NOMO-1 treated with DMSO at 0.1 percent for 48 hours (cell line): ENCODE measurements around the gene DHX35.

Experiments
- DNase-seq: peaks from one replicate; lab custom pipeline; 2025; ENCODE audit not compliant: unreplicated experiment; lab: John Stamatoyannopoulos, UW

DHX35 gene

DNA sequence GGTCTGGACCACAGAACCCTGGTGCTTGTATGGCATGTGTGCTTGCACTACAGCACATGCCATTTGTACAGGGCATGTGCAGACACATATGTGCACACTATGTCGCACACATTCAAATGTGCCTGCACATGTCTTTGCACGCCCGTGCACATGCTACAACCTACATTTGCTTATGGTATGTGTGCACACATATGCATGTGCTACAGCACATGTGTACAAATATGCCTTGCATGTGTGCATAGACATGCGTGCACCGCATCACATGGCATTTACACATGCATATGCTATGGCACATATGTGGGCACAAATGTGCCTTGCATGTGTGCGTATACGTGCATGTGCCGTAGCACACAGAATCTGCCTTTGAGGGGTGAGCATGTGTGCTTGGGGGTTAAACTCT is 90.5 kb downstream of the DHX35 start:
- DNase-seq: no peak

DNA sequence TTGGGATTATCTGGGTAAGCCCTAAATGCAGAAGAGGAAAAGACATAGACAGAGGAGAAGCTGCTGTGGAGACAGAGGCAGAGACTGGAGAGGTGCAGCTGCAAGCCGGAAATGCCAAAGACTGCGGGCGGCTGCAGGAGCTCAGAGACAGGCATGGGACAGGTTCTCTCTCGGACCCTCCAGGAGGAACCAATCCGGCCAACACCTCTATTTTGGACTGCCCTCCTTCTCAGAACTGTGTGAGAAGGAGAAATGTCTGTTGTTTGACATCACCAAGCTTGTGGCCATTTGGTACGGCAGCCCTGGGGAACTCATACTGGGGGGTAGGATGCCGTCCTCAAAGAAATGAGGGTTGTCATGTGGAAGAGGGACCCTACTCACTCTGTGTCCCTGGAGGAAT is 95.0 kb downstream of the DHX35 start:
- DNase-seq: no peak

DNA sequence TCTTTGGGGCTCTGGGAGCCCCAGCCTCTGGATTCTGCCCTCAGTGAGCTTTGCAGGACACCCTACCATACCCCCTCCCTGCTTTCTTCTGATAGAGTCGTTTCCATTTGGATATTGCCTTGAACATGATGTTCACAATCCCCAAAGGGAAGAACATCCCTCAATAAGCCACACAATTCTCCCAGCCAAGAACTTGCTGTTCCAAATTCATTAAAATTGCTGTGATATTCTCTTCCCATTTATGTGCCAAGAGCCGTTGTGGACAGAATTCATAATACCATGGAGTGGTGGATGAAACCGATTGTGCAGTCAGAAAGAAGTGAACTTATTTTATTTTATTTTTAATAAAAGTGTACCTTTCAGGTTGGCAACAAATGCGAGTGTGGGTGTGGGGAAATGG is 95.8 kb downstream of the DHX35 start:
- DNase-seq: no peak

DNA sequence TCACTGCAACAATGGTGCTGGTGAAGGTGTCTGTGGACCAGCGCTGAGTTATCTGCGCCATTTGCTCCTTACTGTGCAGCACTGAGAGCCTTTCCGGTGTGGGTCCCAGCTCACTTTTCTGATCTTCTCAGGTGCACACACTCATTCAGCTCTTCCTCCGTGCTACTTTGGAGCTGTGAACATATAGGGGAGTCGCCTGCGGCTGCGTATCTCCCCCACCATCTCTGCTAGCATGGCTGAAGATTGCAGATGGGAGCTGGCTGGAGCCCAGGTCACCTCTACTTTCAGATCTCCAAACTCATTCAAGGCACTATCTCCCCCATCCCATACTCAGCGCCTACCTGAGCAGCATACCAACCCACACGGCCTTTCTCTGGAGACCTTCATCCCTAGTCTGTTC is 96.9 kb downstream of the DHX35 start:
- no peak for DNase-seq

DNA sequence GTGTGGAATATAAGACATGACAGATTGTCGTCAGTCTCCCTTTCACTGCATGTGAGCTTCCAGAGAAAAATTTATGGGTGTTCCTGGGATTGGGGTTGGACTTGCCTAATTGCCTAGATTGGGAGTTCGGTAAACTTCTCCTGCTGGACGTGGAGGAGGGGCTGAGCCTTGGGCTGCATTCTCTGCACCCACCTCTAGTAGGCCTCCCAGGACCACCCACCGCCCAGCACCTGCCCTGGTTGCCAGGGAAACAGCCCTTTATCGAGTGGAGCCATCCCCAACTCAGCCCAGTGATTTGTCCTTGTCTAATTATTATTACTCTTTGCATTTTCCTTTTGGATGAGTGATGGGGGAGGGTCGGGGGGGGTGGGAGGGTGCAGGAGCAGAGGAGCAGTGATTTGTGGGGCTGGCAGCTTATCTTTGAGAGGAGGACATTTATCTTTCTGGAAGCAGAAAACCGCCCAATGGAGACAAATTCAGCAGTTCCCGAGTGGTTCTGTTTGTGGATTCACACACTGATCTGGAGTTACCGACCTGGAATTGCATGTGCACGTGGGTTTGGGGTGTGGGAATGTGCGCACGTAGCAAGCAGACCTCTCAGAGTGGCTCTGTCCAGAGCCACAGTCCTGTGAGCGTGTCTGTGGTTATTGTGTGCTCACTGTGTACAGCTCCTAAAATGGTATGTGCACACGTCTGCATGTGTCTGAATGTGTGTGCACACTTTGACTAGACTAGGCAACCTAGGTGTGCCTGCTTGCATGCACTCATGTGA is 104.5 kb downstream of the DHX35 start:
- DNase-seq: no peak

DNA sequence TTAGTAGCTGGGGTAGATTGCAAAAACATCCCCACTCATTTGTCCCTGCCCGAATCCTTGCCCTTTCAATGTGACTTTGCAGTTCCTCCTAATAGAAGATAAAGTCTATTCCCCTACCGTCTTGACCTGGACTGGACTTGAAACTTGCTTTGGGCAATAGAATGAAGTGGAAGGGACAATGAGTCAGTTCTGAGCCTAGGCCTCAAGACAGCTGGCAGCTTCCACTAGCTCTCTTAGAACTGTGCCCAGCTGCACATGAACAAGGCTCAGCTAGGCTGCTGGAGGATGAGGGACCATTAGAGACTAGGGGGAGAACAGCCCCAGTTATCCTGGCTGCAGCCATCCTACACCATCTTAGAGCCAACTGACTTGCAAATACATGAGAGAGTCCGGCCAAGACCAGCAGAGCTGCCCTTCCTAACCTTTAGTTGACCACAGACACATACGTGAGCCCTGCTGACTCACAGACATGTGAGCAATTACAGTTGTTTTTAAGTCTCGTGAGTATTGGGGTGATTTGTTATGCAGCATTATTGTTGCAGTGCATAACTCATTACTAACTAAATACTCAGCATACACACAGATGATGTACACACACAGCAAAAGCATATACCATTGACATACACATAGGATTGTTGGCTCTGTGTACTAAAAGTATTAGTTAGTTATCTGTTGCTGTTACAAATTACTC is 105.5 kb downstream of the DHX35 start:
- no peak for DNase-seq

DNA sequence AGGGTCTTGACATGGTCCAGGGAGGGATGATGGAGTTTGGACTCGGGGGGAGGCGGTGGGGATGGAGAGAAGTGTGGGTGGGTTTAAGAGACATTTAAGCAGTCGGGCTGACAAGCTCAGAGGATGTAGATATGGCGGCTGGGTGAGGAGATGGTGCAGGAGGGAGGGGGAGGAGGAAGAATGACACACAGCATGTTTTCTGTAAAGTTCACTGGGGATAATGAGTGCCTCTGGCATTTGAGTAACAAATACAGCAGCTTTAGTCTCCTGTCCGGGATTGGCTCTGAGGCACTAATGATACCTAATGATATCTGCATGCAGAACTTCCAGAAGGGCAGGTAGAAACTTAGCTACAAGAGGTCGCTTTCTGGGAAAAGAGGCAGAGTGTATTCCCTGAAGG is 107.8 kb downstream of the DHX35 start:
- DNase-seq: no peak

DNA sequence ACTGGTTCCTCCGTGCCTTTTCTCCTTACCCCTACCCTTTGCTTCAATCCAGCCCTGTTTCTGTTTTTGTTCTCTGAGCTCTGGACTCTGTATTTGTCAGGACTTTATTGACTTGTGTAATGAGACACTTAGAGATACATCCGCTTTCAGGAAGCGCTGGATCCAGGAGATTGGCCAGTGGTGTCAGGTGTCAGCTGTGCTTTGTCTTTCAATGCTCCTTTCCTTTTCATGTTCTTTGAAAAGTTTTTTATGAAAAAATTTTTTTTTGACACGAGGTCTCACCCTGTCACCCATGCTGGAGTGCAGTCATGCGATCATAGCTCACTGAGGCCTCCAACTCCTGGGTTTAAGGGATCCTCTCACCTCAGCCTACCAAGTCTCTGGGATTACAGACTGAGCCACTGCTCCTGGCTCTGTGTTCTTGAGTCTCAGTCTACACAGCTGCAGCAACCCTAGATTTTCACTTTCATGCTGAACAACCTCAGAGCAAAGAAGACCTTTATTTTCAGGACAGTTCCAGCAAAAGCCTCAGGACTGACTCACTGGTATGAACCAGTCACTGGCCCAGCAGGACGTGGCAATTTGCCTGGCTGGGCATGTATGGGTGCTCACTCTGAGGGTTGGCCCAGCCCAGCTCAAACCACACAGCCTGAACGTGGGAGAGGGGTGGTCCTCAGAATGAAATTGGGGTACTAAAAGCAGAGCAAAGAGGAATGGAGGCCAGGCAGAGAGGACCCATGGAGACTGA is 108.5 kb downstream of the DHX35 start:
- no peak for DNase-seq

DNA sequence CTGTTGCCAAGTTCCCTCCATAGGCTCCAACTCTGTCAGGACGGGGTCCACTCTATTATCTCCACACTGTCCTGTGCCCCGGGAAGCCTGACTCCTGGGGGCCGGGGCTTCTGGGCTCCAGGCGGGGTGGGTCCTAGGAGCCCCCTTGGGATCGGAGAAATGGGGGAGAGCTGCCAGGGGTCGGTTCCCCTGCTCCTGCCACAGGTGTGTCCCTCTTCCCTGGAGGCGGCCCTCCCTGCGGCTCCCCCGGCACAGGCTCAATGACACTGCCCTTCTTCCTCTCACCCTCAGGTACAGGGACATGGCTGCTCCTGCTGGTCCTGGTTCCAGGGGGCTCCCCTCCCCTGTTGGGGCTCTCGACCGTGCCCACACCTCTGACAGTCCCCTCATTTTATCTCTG is 110.0 kb downstream of the DHX35 start:
- no peak for DNase-seq

DNA sequence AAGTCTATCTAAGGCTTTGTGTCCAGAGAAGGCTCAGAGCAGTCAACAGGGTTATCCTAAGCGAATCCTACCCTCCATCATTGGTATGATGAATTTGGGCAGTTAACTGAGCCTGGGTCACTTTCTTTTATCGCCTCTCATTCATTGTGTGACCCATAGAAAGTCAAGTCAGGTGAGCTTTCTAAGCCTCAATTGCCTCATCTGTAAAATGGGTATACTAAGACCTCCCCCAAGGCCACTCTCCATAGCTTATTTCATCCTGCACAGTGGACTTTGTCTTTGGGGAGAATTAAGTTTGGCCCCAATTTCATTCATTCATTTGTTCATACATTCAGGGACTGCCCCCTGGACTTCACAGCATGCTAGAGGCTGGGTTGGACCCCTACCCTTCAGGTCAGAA is 110.5 kb downstream of the DHX35 start:
- DNase-seq: no peak

DNA sequence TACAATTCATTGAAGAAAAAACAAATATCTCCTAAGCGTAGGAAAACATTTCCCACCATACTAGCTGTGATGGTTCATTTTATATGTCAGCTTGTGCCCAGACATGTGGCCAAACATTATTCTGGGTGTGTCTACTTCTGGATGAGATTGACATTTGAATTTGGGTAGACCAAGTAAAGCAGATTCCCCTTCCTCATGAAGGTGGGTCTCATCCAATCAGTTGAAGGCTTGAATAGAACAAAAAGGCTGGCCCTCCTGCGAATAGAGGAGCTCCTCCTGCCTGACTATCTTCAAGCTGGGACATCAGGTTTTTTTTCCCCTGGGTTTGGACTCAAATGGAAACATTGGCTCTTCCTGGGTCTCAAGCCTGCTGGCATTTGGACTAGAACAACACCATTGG is 113.6 kb downstream of the DHX35 start:
- DNase-seq: no peak

DNA sequence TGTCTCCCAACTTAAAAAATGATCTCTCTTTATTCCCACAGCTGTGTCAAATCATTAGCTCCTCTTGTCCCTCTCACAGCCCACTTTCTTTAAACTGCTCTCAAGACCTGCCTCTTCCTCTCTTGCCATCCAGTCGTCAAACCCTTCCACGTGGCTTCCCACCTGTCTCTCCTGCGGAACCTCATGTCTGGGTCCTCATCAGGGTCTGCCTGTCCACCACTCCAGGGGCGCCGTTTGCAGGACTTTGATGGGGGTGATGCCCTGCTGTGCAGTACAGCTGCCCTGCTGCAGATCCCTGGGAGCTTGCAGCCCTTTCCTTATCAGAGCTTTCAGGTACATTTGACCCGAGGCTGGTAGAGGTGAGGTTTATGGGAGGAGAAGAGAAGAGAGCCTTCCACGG is 114.8 kb downstream of the DHX35 start:
- no peak for DNase-seq

DNA sequence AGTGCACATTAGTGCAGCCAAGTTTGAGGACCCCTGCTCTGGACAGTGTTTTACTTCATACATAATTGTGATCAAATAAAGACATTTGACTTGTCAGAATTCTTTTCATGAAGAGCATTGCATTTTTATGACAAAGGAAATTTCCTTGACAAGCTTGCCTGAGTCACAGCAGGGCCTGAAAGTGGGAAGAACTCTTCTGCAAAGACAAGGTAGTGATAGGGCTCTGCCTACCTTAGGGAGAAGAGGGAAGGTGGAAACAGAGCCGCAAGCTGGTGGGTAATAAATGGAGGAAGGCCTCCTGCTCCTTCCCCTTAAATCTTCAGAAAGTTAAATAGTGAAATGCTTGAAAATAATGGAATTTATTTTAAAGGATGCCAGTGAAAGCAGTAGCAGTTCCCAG is 118.2 kb downstream of the DHX35 start:
- DNase-seq: no peak

DNA sequence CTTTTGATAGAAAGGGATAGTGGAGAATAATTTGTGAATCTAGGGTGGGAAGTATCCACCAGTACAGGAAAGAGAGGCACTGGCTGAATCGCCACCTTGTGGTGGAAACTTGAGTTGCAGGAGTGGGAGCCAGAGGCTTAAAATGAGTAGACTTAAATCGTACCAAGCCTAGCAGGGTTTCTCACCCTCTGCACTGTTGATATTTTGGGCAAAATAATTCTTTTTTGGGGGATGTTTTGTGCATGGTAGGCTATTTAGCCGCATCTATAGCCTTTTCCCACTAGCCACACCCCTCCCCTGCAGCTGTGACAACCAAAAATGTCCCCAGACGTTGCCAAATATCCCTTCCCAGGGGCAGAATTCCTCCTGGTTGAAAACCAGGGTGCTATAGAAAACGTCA is 119.1 kb downstream of the DHX35 start:
- peak; percentile 47 for DNase-seq

DNA sequence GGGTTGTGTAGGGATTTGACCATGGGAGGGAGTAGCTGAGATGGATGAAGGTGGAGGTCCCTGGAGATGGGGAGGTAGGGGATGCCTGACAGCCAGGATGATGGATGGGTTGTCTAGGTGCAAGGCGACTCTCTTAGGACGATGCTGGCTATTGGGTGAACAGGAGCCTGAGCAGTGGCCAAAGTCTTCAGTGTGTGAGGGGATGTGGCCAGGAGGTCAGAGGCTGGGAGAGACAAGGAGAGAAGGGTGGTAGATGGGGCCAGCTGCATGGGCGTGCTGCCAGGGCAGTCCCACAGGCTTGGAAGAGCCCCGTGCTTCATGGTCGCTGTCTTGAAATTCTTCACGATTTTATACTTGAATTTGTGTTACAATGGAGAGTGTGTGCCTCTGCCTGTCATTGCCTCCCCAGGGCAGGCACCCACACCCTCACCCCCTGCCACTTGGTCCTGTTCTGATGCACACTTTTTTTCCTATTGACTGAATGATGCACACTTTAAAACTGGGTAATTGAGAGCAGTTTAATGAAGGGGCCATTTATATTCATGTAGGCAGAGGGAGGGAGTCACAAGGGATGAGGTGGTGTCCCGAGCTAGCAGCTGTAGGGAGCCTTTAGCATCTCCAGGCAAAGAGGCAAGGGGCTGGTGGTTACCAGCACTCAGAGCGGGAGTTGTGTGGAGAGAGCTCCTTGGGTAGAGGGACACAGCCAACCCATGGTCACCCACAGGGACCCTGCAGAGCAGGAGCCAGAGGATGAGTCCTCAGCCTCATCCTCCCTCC is 120.7 kb downstream of the DHX35 start:
- no peak for DNase-seq

DNA sequence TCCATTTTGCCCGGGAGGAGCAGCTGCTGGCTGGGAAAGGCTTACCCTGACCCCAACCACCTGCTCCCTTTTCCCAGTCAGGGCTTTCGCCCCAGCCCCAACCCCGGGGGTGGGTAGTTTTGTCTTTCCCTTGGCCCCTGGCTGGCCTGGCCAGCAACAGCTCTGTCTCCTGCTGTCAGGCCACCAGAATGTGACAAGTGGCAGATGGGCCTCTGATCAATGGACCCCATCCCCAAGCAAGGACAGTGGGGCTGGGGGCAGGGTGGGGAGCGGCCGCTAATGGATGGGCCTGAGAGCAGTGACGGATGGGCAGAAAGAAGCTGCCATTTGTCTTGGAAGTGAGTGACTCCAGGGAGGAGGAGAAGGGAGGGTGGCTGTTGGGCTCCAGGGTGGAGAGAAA is 121.6 kb downstream of the DHX35 start:
- DNase-seq: no peak

DNA sequence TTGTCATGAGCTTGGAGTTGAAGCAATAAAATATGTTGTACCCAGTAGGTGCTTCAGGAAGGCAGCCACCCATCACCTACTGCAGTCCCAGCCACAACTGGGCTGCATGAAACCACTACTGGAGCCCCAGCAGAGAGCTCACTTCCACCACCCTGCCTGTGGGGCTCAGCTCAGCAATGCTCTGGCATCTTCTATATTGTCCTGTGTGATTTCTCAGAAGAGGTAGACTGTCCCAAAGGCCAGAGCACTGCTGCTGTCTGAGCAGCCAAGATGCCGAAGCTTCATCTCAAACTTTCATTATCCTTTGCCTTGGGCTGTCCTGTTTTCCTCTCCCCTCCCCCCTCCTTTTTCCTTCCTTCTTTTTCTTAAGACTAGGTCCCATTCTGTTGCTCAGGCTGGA is 126.9 kb downstream of the DHX35 start:
- DNase-seq: no peak
